Measurements from ENCODE around the gene PLEKHF1.
"Not testable (repeated sequence)": the region's sequence is repeated elsewhere in the genome, so short reads cannot be mapped to it uniquely, and the experiment has no call there.

The PLEKHF1 gene

GRCh38 chr19:29666578-29667386 is 1.5 kb downstream of the PLEKHF1 start:
- DNase-seq = no peak

GRCh38 chr19:29667387-29667783 is 2.1 kb downstream of the PLEKHF1 start:
- DNase-seq = no peak

GRCh38 chr19:29667901-29668341 is 2.7 kb downstream of the PLEKHF1 start:
- peak; percentile 14 for DNase-seq

GRCh38 chr19:29668746-29669609 is 3.7 kb downstream of the PLEKHF1 start:
- DNase-seq = no peak

GRCh38 chr19:29670255-29670654 is 5.0 kb downstream of the PLEKHF1 start:
- DNase-seq = no peak

- DNase-seq = not testable (repeated sequence)
Observed at GRCh38 chr19:29671026-29671392, 5.7 kb downstream of the PLEKHF1 start.

GRCh38 chr19:29671393-29672160 is 6.3 kb downstream of the PLEKHF1 start:
- peak; percentile 10 for DNase-seq

- no peak for DNase-seq
Observed at GRCh38 chr19:29672319-29672932, 7.2 kb downstream of the PLEKHF1 start.

- no peak for DNase-seq
Observed at GRCh38 chr19:29672933-29673336, 7.7 kb downstream of the PLEKHF1 start.

GRCh38 chr19:29673451-29674371 is 8.4 kb downstream of the PLEKHF1 start:
- DNase-seq = no peak

- no peak for DNase-seq
Observed at GRCh38 chr19:29674374-29675119, 9.3 kb downstream of the PLEKHF1 start.

GRCh38 chr19:29675120-29675649 is 9.9 kb downstream of the PLEKHF1 start:
- DNase-seq = no peak

GRCh38 chr19:29675650-29676186 is 10.5 kb downstream of the PLEKHF1 start:
- no peak for DNase-seq

GRCh38 chr19:29676586-29676985 is 11.3 kb downstream of the PLEKHF1 start:
- no peak for DNase-seq

GRCh38 chr19:29677001-29677817 is 11.9 kb downstream of the PLEKHF1 start:
- DNase-seq = no peak

- no peak for DNase-seq
Observed at GRCh38 chr19:29678484-29679106, 13.3 kb downstream of the PLEKHF1 start.

- no peak for DNase-seq
Observed at GRCh38 chr19:29679598-29680210, 14.4 kb downstream of the PLEKHF1 start.

GRCh38 chr19:29680447-29680846 is 15.2 kb downstream of the PLEKHF1 start:
- no peak for DNase-seq

Data from NCI-H1105 treated with DMSO at 0.1 percent for 48 hours (cell line).